ENCODE data around the gene CADM1. TPM values are rescaled to one million over a fixed set of nuclear protein-coding genes. Genes with fewer than 3 reads are reported as not detected.
A peak's percentile ranks its signal among the peaks of the same experiment; 100 is the strongest.

Gene CADM1
- total RNA-seq, 1 donor from 2014 or later: 150 TPM

DNA sequence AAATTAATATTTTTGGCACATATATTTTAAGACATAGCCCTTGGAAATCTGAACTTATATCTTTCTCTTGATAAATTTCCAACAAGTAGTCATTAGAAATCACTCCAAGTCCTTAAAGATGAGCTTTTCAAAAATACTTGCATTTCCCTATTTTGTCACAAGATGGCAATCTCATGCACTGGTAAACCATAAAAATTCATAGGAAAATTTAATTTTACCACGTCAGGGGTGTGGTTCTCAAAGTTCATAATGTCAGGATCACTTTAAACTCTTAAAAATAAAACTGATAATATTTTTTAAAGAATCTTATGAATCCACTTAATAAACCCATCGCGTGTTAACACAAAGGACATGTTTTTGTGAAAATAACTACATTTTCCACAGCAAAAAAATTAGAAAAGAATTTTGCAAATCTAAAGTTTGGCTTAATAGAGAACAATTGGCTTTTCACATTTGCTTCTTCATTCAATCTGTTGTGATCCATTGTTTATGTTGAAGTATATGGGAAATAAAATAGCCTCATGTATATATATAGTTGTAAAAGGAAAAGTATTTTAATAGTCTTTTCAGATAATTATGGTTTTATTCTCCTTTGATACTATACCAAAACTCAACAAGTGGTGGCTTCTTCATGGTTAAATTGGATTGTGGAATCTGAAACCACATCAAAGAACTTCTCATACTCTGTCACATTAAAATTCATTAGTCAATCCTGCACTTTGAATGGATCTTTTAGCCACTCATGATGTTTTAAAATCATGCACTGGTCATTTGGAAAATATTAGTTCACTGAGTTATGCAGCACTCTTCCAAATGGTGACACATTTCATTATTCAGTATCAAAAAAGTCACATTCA, 169.1 kb downstream of the CADM1 start:
- no peak overlapping the region for H3K4me3 Mint-ChIP-seq
- H3K27ac Mint-ChIP-seq: no peak overlapping the region
- TF ChIP-seq, protein P1, sequence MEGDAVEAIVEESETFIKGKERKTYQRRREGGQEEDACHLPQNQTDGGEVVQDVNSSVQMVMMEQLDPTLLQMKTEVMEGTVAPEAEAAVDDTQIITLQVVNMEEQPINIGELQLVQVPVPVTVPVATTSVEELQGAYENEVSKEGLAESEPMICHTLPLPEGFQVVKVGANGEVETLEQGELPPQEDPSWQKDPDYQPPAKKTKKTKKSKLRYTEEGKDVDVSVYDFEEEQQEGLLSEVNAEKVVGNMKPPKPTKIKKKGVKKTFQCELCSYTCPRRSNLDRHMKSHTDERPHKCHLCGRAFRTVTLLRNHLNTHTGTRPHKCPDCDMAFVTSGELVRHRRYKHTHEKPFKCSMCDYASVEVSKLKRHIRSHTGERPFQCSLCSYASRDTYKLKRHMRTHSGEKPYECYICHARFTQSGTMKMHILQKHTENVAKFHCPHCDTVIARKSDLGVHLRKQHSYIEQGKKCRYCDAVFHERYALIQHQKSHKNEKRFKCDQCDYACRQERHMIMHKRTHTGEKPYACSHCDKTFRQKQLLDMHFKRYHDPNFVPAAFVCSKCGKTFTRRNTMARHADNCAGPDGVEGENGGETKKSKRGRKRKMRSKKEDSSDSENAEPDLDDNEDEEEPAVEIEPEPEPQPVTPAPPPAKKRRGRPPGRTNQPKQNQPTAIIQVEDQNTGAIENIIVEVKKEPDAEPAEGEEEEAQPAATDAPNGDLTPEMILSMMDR (conservative IDR thresholded peaks at IDR 0.05): peak; percentile 91
- H3K4me1 Mint-ChIP-seq (ENCODE audit: unreplicated experiment): no peaks in the 10 kb centered on the region
- no peak for DNase-seq (ENCODE audit: extremely low spot score, unreplicated experiment)
- no peaks in the 10 kb centered on the region for H3K27me3 Mint-ChIP-seq
- H3K36me3 Mint-ChIP-seq: no peaks in the 10 kb centered on the region
- no peaks in the 10 kb centered on the region for H3K9me3 Mint-ChIP-seq

DNA sequence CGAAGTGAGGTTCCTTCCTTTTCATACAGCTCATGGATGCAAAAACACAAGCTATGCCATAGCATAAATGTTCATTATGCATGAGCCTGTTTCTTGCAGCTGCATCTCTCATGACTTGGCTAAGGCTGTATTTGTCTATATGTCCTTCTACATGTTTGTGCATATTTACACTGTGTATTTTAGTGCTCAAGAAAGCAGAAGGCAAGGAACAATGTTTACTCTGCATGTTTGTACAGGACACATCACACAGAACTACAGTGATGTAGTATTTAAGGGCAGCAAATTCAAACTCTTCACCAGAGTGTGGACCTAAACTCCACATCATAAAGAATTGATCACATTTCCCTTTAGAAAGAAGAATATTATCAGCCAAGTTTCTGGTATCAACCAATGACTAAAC, 170.3 kb downstream of the CADM1 start:
- DNase-seq (ENCODE audit: extremely low spot score, unreplicated experiment): no peak
- H3K36me3 Mint-ChIP-seq: peaks cover 5% of the 10 kb centered on the region
- H3K4me1 Mint-ChIP-seq (ENCODE audit: unreplicated experiment): no peaks in the 10 kb centered on the region
- H3K27ac Mint-ChIP-seq: no peak overlapping the region
- H3K4me3 Mint-ChIP-seq: no peak overlapping the region
- no peaks in the 10 kb centered on the region for H3K9me3 Mint-ChIP-seq
- TF ChIP-seq, protein P1 (conservative IDR thresholded peaks at IDR 0.05): no peak
- no peaks in the 10 kb centered on the region for H3K27me3 Mint-ChIP-seq

GRCh38 chr11:115333121-115333520, 171.1 kb downstream of the CADM1 start:
- Mint-ChIP-seq H3K4me3 (no peak overlapping the region), H3K27me3 (no peaks in the 10 kb centered on the region), H3K9me3 (no peaks in the 10 kb centered on the region), H3K27ac (no peak overlapping the region), H3K4me1 (ENCODE audit: unreplicated experiment) (no peaks in the 10 kb centered on the region), H3K36me3 (peaks cover 5% of the 10 kb centered on the region)
- DNase-seq (ENCODE audit: extremely low spot score, unreplicated experiment): no peak
- TF ChIP-seq, protein P1 (conservative IDR thresholded peaks at IDR 0.05): no peak

- Mint-ChIP-seq H3K27me3 (no peaks in the 10 kb centered on the region), H3K4me1 (ENCODE audit: unreplicated experiment) (no peaks in the 10 kb centered on the region), H3K27ac (no peak overlapping the region), H3K4me3 (no peak overlapping the region), H3K9me3 (no peaks in the 10 kb centered on the region), H3K36me3 (peaks cover 5% of the 10 kb centered on the region)
- TF ChIP-seq, protein P1 (conservative IDR thresholded peaks at IDR 0.05): peak; percentile 49
- no peak for DNase-seq (ENCODE audit: extremely low spot score, unreplicated experiment)
Observed at GRCh38 chr11:115330684-115331482, 173.3 kb downstream of the CADM1 start.

DNA sequence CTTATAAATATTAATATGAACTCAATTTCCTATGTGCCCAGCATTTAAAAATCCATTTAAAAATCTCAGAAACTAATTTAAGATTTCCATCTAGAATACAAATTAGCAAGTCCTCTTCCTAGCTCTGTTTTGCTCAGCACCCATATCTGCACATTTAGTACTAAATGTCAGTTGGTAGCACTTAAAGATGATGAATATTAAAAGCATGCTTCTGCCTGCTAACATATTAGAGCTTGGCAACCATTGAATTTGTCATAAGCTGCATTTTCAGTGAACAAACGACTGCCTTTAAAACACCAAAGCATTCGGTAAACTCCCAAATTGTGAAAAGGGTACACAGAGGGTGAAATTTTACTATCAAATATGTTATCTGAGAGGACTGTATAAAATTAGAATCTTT, 177.7 kb downstream of the CADM1 start:
- peaks cover 9% of the 10 kb centered on the region for H3K4me1 Mint-ChIP-seq (ENCODE audit: unreplicated experiment)
- peaks cover 8% of the 10 kb centered on the region for H3K36me3 Mint-ChIP-seq
- DNase-seq (ENCODE audit: extremely low spot score, unreplicated experiment): no peak
- TF ChIP-seq, protein P1 (conservative IDR thresholded peaks at IDR 0.05): no peak
- no peak overlapping the region for H3K27ac Mint-ChIP-seq
- no peak overlapping the region for H3K4me3 Mint-ChIP-seq
- no peaks in the 10 kb centered on the region for H3K27me3 Mint-ChIP-seq
- H3K9me3 Mint-ChIP-seq: no peaks in the 10 kb centered on the region
